A549 treated with dexamethasone at 1 μM for 4 hours (cell line): ENCODE results near the gene RBL2. TPM values are rescaled to one million over a fixed set of nuclear protein-coding genes. Genes with fewer than 3 reads are reported as not detected.

Experiments
- total RNA-seq: library from RNA; stranded (reverse); fragments of 200-300 nt; extraction: Qiagen RNA extraction; gene quantifications from 5 replicates; pipeline ENCODE4 v1.2.3, GENCODE V29; 2022

Gene RBL2, protein sequence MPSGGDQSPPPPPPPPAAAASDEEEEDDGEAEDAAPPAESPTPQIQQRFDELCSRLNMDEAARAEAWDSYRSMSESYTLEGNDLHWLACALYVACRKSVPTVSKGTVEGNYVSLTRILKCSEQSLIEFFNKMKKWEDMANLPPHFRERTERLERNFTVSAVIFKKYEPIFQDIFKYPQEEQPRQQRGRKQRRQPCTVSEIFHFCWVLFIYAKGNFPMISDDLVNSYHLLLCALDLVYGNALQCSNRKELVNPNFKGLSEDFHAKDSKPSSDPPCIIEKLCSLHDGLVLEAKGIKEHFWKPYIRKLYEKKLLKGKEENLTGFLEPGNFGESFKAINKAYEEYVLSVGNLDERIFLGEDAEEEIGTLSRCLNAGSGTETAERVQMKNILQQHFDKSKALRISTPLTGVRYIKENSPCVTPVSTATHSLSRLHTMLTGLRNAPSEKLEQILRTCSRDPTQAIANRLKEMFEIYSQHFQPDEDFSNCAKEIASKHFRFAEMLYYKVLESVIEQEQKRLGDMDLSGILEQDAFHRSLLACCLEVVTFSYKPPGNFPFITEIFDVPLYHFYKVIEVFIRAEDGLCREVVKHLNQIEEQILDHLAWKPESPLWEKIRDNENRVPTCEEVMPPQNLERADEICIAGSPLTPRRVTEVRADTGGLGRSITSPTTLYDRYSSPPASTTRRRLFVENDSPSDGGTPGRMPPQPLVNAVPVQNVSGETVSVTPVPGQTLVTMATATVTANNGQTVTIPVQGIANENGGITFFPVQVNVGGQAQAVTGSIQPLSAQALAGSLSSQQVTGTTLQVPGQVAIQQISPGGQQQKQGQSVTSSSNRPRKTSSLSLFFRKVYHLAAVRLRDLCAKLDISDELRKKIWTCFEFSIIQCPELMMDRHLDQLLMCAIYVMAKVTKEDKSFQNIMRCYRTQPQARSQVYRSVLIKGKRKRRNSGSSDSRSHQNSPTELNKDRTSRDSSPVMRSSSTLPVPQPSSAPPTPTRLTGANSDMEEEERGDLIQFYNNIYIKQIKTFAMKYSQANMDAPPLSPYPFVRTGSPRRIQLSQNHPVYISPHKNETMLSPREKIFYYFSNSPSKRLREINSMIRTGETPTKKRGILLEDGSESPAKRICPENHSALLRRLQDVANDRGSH
- 10.1 to 14.1 TPM (median 13.4 TPM) in 5 replicates for total RNA-seq

GRCh38 chr16:53434377-53435065 lies at the start of gene RBL2:
RBL2 (plus strand) TSS chr16:53434471; CDS start chr16:53434557, 86 bp downstream.

GRCh38 chr16:53502331-53503269 lies 68.3 kb downstream of the RBL2 start, which contains the start of gene AKTIP:
AKTIP (minus strand) TSS chr16:53503209; CDS start chr16:53500259, 2,950 bp downstream.

Other genes starting within 250 kb of the RBL2 start
- 24.5 to 31.5 TPM (median 29.4 TPM) in 5 replicates for gene AKTIP, start 68.7 kb downstream of the RBL2 start, total RNA-seq